DOHH2 (cell line): ENCODE measurements around the gene TLX2.

Source experiments
- EZH2phosphoT487 ChIP-seq: fragments of 200-600 bp; sonication (generic); IDR thresholded peaks from 2 replicates; pipeline ENCODE4 v1.6.1; 2017; ENCODE audit warnings: borderline replicate concordance, mild to moderate bottlenecking, antibody characterized with exemption, low read length, moderate library complexity, mixed read lengths
- TF ChIP-seq, protein P1 (sequence below): fragments of 200-600 bp; sonication (generic); IDR thresholded peaks from one replicate; pipeline ENCODE4 v1.5.1; 2014; ENCODE audit warnings: antibody characterized with exemption, mild to moderate bottlenecking, low read depth, low read length; ENCODE audit not compliant: poor library complexity, severe bottlenecking

DNA sequence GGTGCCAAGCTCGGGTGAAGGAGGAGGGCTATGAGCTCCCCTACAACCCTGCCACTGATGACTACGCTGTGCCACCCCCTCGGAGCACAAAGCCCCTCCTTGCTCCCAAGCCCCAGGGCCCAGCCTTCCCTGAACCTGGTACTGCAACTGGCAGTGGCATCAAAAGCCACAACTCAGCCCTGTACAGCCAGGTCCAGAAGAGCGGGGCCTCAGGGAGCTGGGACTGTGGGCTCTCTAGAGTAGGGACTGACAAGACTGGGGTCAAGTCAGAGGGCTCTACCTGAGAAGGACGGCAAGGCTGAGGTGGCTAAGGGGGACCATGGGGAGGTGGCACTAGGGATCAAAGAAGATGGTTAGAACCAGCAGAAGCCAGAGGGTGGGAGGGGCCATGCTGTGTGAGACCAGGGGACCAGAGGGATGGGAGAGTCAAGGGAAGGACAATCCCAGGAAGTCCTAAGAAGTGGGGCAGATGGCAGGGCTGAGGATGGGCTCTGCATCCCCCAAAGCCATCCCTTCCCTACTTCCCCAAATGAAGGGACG, 42.7 kb downstream of the TLX2 start:
- TF ChIP-seq, protein P1, sequence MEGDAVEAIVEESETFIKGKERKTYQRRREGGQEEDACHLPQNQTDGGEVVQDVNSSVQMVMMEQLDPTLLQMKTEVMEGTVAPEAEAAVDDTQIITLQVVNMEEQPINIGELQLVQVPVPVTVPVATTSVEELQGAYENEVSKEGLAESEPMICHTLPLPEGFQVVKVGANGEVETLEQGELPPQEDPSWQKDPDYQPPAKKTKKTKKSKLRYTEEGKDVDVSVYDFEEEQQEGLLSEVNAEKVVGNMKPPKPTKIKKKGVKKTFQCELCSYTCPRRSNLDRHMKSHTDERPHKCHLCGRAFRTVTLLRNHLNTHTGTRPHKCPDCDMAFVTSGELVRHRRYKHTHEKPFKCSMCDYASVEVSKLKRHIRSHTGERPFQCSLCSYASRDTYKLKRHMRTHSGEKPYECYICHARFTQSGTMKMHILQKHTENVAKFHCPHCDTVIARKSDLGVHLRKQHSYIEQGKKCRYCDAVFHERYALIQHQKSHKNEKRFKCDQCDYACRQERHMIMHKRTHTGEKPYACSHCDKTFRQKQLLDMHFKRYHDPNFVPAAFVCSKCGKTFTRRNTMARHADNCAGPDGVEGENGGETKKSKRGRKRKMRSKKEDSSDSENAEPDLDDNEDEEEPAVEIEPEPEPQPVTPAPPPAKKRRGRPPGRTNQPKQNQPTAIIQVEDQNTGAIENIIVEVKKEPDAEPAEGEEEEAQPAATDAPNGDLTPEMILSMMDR, result no peak
- no peak for TF ChIP-seq EZH2phosphoT487
